ENCODE results near the gene PRIMPOL.
"Not testable (repeated sequence)": the region's sequence is repeated elsewhere in the genome, so short reads cannot be mapped to it uniquely, and the experiment has no call there.

Gene PRIMPOL, protein sequence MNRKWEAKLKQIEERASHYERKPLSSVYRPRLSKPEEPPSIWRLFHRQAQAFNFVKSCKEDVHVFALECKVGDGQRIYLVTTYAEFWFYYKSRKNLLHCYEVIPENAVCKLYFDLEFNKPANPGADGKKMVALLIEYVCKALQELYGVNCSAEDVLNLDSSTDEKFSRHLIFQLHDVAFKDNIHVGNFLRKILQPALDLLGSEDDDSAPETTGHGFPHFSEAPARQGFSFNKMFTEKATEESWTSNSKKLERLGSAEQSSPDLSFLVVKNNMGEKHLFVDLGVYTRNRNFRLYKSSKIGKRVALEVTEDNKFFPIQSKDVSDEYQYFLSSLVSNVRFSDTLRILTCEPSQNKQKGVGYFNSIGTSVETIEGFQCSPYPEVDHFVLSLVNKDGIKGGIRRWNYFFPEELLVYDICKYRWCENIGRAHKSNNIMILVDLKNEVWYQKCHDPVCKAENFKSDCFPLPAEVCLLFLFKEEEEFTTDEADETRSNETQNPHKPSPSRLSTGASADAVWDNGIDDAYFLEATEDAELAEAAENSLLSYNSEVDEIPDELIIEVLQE

DNA sequence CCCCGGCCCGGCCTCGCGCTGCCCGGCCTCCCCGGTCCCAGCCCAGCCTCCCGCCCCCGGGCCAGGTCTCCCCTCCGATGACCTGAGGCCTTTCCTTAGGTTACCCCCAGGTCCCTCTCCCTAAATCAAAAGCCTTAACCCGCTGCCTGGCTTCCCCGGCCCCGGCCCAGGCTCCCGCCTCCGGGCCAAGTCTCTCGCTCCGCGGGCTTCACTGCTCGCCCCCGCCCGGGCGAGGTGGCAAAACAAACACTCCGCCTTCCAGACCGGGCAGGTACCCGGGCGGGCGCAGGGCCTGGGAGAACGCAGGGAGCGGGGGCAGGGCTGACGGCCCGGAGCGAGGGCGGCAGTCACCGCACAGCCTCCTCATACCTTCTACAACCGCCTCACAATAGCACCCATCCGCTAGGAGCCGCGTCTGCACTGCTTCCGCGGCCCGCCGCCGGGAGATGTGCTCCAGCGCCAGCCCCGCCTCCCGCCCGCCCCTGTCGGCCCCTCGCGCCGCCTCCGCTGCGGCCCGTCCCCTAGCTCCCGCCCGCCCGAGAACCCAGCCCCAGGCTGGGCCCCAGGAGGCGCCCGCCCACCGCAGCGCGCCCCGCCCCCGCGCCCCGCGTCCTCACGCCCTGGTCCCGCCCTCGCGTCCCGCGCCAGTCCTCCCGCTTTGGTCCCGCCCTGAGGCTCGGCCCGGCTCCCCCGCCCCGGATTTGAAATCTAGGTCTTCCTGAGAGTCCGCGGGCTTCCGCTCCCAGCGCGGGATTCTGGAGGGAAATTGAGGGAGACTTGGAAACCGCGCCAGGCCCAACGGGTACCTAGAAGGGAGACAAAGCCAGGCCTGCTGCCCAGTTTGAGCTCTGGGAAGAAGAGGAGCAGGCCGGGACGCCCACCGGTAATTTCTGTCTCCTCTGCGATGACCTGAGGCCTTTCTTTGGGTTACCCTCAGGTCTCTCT lies at the start of gene PRIMPOL, which contains the start of gene CASP3:
Gene PRIMPOL (plus strand): TSS at position 713 of the 945 bp plus-strand sequence. CDS start 7,403 bp downstream, outside the sequence.
Gene CASP3 (minus strand): TSS at position 422 of the 945 bp plus-strand sequence. CDS start 10,994 bp downstream, outside the sequence.
- peak; percentile 89 to 96 for DNase-seq (ENCODE audit: low read depth in 2 of 2)

DNA sequence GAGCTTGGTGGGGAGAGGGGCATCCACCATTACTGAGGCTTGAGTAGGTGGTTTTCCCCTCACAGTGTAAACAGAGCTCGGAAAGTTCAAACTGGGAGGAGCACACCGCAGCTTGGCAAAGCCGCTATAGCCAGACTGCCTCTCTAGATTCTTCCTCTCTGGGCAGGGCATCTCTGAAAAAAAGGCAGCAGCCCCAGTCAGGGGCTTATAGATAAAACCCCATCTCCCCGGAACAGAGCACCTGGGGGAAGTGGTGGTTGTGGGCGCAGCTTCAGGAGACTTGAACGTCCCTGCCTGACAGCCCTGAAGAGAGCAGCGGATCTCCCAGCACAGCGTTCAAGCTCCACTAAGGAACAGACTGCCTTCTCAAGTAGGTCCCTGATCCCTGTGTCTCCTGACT lies 48.6 kb upstream of the PRIMPOL start:
- DNase-seq (ENCODE audit: low read depth in 2 of 2): not testable (repeated sequence)

- not testable (repeated sequence) for DNase-seq (ENCODE audit: low read depth in 2 of 2)
Measured at GRCh38 chr4:184602857-184603256, 46.7 kb upstream of the PRIMPOL start.

- not testable (repeated sequence) for DNase-seq (ENCODE audit: low read depth in 2 of 2)
Measured at GRCh38 chr4:184607429-184607828, 42.1 kb upstream of the PRIMPOL start.

- DNase-seq (ENCODE audit: low read depth in 2 of 2): no peak
Measured at GRCh38 chr4:184612074-184612473, 37.5 kb upstream of the PRIMPOL start.

DNA sequence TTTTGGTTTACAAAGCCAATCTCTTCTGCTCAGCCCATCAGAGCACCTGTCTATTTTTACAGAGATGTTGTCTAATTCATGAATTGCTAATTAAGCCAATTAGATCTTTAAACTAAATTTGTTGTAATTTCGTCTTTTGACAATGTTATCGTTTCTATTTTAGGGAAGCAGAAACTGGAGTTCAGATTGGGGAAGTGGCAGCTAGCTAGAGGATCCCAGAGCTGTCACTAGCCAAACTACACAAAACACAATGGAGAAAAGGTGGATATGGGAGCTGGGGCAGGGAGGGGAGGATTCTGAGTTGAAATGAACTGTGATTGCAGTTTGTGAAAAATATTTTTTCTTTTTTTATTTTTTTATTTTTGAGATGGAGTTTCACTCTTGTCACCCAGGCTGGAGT lies 36.1 kb upstream of the PRIMPOL start:
- no peak for DNase-seq (ENCODE audit: low read depth in 2 of 2)

- no peak for DNase-seq (ENCODE audit: low read depth in 2 of 2)
Measured at GRCh38 chr4:184614509-184614908, 35.0 kb upstream of the PRIMPOL start.

DNA sequence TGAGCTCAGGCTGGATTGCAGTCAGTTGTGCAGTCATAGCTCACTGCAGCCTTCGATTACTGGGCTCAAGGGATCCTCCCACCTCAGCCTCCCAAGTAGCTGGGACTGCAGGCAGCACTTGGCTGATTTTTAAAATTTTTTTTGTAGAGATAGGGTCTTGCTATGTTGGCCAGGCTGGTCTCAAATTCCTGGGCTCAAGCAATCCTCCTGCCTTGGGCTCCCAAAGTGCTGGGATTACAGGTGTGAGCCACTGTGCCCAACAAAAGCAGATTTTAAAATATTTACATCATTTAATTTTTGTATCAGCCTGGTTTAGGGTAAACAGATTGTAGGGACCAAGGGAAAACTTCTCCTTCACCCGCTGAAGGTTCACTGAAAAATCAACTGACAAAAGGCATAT lies 33.4 kb upstream of the PRIMPOL start:
- not testable (repeated sequence) for DNase-seq (ENCODE audit: low read depth in 2 of 2)

GRCh38 chr4:184616633-184617551 lies 32.6 kb upstream of the PRIMPOL start:
- no peak for DNase-seq (ENCODE audit: low read depth in 2 of 2)

GRCh38 chr4:184617600-184618196 lies 31.8 kb upstream of the PRIMPOL start:
- DNase-seq (ENCODE audit: low read depth in 2 of 2): no peak

DNA sequence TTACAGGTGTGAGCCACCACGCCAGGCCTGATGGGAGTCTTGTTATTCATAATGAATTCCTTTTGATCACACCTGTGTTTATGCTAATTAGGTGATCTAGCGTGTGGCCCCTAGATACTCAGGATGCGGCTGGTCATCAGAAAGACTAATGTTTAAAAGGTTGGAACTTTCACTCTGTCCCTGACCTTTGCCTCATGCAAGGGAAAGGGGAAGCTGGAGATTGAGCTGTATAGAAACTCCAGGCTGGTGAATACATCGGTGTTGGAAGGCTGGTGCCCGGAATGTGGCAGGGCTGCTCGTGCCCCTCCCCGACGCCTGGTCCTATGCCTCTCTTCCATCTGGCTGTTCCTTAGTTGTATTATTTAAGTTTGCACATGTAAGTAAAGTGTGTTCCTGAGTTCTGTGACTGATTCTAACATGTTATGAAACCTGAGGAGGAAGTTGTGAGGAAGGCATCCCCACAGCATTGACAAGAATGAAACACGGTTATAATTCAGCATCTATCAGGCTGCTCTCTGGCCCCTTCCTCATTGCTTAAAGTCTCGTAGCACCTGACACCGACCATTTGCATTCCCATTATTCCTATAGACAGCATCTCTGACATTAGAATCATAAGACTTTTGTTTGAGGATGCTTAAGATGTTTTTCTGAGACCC lies 29.2 kb upstream of the PRIMPOL start:
- DNase-seq (ENCODE audit: low read depth in 2 of 2): no peak

DNA sequence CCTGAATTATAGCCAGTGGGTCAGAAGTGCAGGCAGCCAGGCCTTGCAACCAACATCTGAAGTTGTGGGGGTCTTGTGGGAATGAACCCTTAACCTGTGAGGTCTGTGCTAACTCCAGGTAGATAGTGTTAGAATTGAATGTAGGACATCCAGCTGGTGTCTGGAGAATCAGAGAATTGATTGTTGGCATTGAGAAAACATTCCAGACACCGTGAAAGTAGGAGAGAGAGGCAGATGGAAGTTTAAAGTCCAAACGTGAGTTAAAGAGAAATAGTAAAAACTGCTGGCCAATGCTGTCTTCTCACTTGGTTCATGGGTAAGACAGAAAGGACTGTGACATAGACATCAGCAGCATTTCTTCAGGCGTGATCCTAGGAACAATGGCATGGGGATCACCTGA lies 28.0 kb upstream of the PRIMPOL start:
- no peak for DNase-seq (ENCODE audit: low read depth in 2 of 2)

- DNase-seq (ENCODE audit: low read depth in 2 of 2): not testable (repeated sequence)
Measured at GRCh38 chr4:184624504-184624903, 25.0 kb upstream of the PRIMPOL start.

DNA sequence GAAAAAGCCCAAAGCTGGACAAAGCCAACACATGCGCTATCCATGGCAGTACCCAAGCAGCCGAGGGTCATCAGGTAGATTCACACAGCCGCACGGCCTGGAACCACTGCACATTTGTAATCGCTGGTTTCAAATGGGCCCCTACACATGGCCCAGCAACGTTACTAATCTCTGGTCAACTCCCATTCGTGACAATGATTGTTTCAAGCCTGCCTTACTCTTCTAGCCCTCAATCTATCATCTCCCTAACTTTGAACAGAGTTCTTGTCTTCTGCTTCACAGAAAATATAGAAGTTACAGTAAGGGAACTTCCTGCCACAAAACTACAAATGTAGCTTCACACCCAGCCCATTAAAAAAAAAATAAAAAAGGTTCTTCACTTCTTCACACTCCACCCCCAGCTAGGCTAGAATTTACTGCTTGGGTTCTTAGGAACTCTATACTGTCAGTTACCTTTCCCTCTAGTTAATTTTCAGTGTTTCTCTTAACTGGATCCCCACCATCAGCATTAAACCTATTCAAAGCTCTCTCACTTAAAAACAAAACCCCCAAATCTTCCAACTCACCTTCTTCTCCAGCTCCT lies 24.5 kb upstream of the PRIMPOL start:
- no peak for DNase-seq (ENCODE audit: low read depth in 2 of 2)

- DNase-seq (ENCODE audit: low read depth in 2 of 2): not testable (repeated sequence)
Measured at GRCh38 chr4:184625783-184626596, 23.5 kb upstream of the PRIMPOL start.

- DNase-seq (ENCODE audit: low read depth in 2 of 2): no peak
Measured at GRCh38 chr4:184628103-184628502, 21.4 kb upstream of the PRIMPOL start.

- no peak for DNase-seq (ENCODE audit: low read depth in 2 of 2)
Measured at GRCh38 chr4:184632842-184633241, 16.7 kb upstream of the PRIMPOL start.

GRCh38 chr4:184635381-184635780 lies 14.2 kb upstream of the PRIMPOL start:
- DNase-seq (ENCODE audit: low read depth in 2 of 2): no peak

DNA sequence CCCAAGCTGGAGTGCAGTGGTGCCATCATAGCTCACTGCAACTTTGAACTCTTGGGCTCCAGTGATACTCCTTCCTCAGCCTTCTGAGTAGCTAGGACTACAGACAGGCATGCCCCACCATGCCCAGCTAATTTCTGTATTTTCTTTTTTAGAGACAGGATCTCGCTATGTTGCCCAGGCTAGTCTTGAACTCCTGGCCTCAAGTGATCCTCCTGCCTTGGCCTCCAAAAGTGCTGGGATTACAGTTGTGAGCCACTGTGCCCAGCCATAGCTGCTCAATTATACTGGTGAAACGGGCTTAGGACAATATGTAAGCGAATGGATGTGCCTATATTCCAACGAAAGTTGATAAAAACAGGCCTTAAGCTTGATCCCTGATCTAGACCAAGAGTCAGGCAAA lies 13.4 kb upstream of the PRIMPOL start:
- no peak for DNase-seq (ENCODE audit: low read depth in 2 of 2)
